ENCODE results near the gene AGMO.

Gene AGMO

GRCh38 chr7:15561835-15562234 lies at the start of gene AGMO:
TSS of gene AGMO (minus strand) at chr7:15562015.
- no peak for DNase-seq

GRCh38 chr7:15610503-15610902 lies 48.7 kb upstream of the AGMO start:
- no peak for DNase-seq

- DNase-seq, result no peak
Observed at GRCh38 chr7:15609287-15609686, 47.5 kb upstream of the AGMO start.

- DNase-seq, result no peak
Observed at GRCh38 chr7:15607529-15608210, 45.9 kb upstream of the AGMO start.

GRCh38 chr7:15606561-15606960 lies 44.7 kb upstream of the AGMO start:
- DNase-seq, result no peak

- DNase-seq, result no peak
Observed at GRCh38 chr7:15604166-15604565, 42.4 kb upstream of the AGMO start.

- DNase-seq, result no peak
Observed at GRCh38 chr7:15603124-15603523, 41.3 kb upstream of the AGMO start.

- DNase-seq, result peak; percentile 31
Observed at GRCh38 chr7:15602236-15602635, 40.4 kb upstream of the AGMO start.

GRCh38 chr7:15601175-15601574 lies 39.4 kb upstream of the AGMO start:
- DNase-seq, result no peak

GRCh38 chr7:15600298-15600697 lies 38.5 kb upstream of the AGMO start:
- no peak for DNase-seq

- no peak for DNase-seq
Observed at GRCh38 chr7:15594461-15594860, 32.6 kb upstream of the AGMO start.

- DNase-seq, result no peak
Observed at GRCh38 chr7:15593382-15593781, 31.6 kb upstream of the AGMO start.

- no peak for DNase-seq
Observed at GRCh38 chr7:15586266-15586665, 24.5 kb upstream of the AGMO start.

- DNase-seq, result no peak
Observed at GRCh38 chr7:15584575-15584974, 22.8 kb upstream of the AGMO start.

- no peak for DNase-seq
Observed at GRCh38 chr7:15582773-15583172, 21.0 kb upstream of the AGMO start.

- DNase-seq, result peak; percentile 60
Observed at GRCh38 chr7:15581352-15581951, 19.6 kb upstream of the AGMO start.

GRCh38 chr7:15580604-15581351 lies 19.0 kb upstream of the AGMO start:
- DNase-seq, result no peak

GRCh38 chr7:15577600-15577999 lies 15.8 kb upstream of the AGMO start:
- DNase-seq, result no peak

GRCh38 chr7:15571301-15571878 lies 9.6 kb upstream of the AGMO start:
- no peak for DNase-seq

GRCh38 chr7:15567652-15568051 lies 5.8 kb upstream of the AGMO start:
- no peak for DNase-seq

- DNase-seq, result no peak
Observed at GRCh38 chr7:15567036-15567435, 5.2 kb upstream of the AGMO start.

GRCh38 chr7:15566476-15566875 lies 4.7 kb upstream of the AGMO start:
- no peak for DNase-seq

- DNase-seq, result no peak
Observed at GRCh38 chr7:15560968-15561367, 847 bp downstream of the AGMO start.

GRCh38 chr7:15559416-15559928 lies 2.3 kb downstream of the AGMO start:
- no peak for DNase-seq

Measured in NCI-H1105 (cell line).